PC-3 (cell line): Measurements from ENCODE around the gene ZGRF1. TPM values are rescaled to one million over a fixed set of nuclear protein-coding genes. Genes with fewer than 3 reads are reported as not detected.

Experiments
- ATAC-seq: fragments of 200-7000 bp; cut with Tn5 transposase; 2 replicates; pipeline ENCODE4 v1.9.1; 2020; ENCODE audit warnings: mild to moderate bottlenecking, moderate library complexity
- BruUV-seq: library from RNA; stranded (reverse); fragments of 400-500 nt; replicated peaks from 2 replicates; lab custom pipeline; 2021; lab: Mats Ljungman, UMichigan
- CTCF ChIA-PET: fragments of 300-600 bp; sonication (Branson Sonifier 250); formaldehyde crosslinking; loops from one replicate; lab custom pipeline; 2022; ENCODE audit warnings: antibody characterized with exemption; lab: Charles Lee
- POLR2A ChIA-PET: fragments of 300-600 bp; sonication (Branson Sonifier 250); formaldehyde crosslinking; loops from one replicate; lab custom pipeline; 2022; ENCODE audit warnings: antibody characterized with exemption; ENCODE audit not compliant: unreplicated experiment; lab: Charles Lee
- DNase-seq: peaks from one replicate; pipeline ENCODE4 v3.0.0-alpha.2; 2015
- H2AFZ ChIP-seq: fragments of 300-600 bp; sonication (generic); 2 replicates; pipeline ENCODE4 v1.6.0; 2016; ENCODE audit warnings: antibody characterized with exemption, low read length
- H3F3A ChIP-seq: fragments of 300-600 bp; sonication (generic); one replicate; pipeline ENCODE4 v1.6.0; 2017; ENCODE audit warnings: antibody characterized with exemption, low read length, control low read depth, mild to moderate bottlenecking; ENCODE audit not compliant: unreplicated experiment
- H3K27ac ChIP-seq: fragments of 300-600 bp; sonication (generic); 2 replicates; pipeline ENCODE4 v1.5.1; 2016; ENCODE audit warnings: mild to moderate bottlenecking, low read length
- H3K27me3 ChIP-seq: fragments of 300-600 bp; sonication (generic); 2 replicates; pipeline ENCODE4 v1.6.1; 2016; ENCODE audit warnings: low read length, mixed read lengths
- H3K36me3 ChIP-seq: fragments of 300-600 bp; sonication (generic); 2 replicates; pipeline ENCODE4 v1.6.1; 2016; ENCODE audit warnings: low read depth, mixed run types, low read length, mixed read lengths
- H3K4me1 ChIP-seq: fragments of 300-600 bp; sonication (generic); 2 replicates; pipeline ENCODE4 v1.5.1; 2016; ENCODE audit warnings: low read length; ENCODE audit not compliant: insufficient read depth
- H3K4me2 ChIP-seq: fragments of 300-600 bp; sonication (generic); 2 replicates; pipeline ENCODE4 v1.6.0; 2016; ENCODE audit warnings: low read length
- H3K4me3 ChIP-seq: fragments of 300-600 bp; sonication (generic); 2 replicates; pipeline ENCODE4 v1.5.1; 2016; ENCODE audit warnings: mild to moderate bottlenecking, low read length, mixed read lengths
- H3K79me2 ChIP-seq: fragments of 300-600 bp; sonication (generic); 2 replicates; pipeline ENCODE4 v1.6.1; 2017; ENCODE audit warnings: low read length, mixed read lengths
- H3K9ac ChIP-seq: fragments of 300-600 bp; sonication (generic); 2 replicates; pipeline ENCODE4 v1.6.0; 2016; ENCODE audit warnings: mild to moderate bottlenecking, low read length
- H3K9me2 ChIP-seq: fragments of 300-600 bp; sonication (generic); replicated peaks from 2 replicates; pipeline ENCODE4 v1.6.1; 2016; ENCODE audit warnings: mixed run types, low read length, mixed read lengths
- H3K9me3 ChIP-seq: fragments of 300-600 bp; sonication (generic); 2 replicates; pipeline ENCODE4 v1.6.1; 2016; ENCODE audit warnings: low read length, mixed read lengths
- H4K20me1 ChIP-seq: fragments of 300-600 bp; sonication (generic); 2 replicates; pipeline ENCODE4 v1.6.1; 2016; ENCODE audit warnings: low read length, mixed read lengths
- EZH2 ChIP-seq: fragments of 300-600 bp; sonication (generic); IDR thresholded peaks from one replicate; pipeline ENCODE4 v1.6.1; 2017; ENCODE audit warnings: antibody characterized with exemption, mild to moderate bottlenecking, low read length; ENCODE audit not compliant: unreplicated experiment
- EZH2phosphoT487 ChIP-seq: fragments of 300-600 bp; sonication (generic); IDR thresholded peaks from 2 replicates; pipeline ENCODE4 v1.6.1; 2018; ENCODE audit warnings: mild to moderate bottlenecking, antibody characterized with exemption, low read length, borderline replicate concordance
- intact Hi-C: fragments of 100-400 bp; cut with micrococcal nuclease; formaldehyde crosslinking; loops from 2 replicates; pipeline ENCODE4 v1.9.0; 2023
- total RNA-seq: library from RNA; depleted of rRNA; stranded (reverse); fragments of >200 nt; gene quantifications from 2 replicates; pipeline ENCODE4 v1.2.3, GENCODE V29; 2014
- TF ChIP-seq, protein P1 (sequence below): fragments of 300-600 bp; sonication (generic); conservative IDR thresholded peaks from 2 replicates; pipeline ENCODE4 v1.5.1; 2017; ENCODE audit warnings: antibody characterized with exemption, low read depth, mild to moderate bottlenecking, low read length

ZGRF1 gene
- total RNA-seq, 1 experiment from 2014 or later: 7.3 TPM

DNA sequence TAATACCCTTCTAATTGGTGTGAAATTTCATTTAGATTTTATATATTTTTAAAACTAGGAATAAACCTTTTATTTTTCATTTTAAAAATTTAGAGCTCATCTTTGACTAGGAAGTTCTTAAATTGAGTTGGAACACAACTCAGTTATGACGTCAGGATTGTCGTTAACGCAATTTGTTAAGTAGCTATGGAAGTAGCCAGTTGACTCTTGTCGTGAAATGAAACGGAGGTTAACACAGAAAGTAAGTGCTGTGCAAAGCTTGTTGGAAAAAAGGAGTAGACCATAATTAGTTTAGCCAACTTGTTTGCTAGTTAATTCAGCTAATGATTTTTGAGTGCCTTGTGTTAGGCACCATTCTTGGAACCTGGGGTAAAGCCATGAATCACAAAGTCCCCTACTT lies 18.6 kb upstream of the ZGRF1 start:
- peaks cover 4% of the 10 kb centered on the region for H3K36me3 ChIP-seq
- H4K20me1 ChIP-seq: no peaks in the 10 kb centered on the region
- no peak for ATAC-seq
- TF ChIP-seq EZH2 (no peak), EZH2phosphoT487 (no peak)
- TF ChIP-seq, protein P1, sequence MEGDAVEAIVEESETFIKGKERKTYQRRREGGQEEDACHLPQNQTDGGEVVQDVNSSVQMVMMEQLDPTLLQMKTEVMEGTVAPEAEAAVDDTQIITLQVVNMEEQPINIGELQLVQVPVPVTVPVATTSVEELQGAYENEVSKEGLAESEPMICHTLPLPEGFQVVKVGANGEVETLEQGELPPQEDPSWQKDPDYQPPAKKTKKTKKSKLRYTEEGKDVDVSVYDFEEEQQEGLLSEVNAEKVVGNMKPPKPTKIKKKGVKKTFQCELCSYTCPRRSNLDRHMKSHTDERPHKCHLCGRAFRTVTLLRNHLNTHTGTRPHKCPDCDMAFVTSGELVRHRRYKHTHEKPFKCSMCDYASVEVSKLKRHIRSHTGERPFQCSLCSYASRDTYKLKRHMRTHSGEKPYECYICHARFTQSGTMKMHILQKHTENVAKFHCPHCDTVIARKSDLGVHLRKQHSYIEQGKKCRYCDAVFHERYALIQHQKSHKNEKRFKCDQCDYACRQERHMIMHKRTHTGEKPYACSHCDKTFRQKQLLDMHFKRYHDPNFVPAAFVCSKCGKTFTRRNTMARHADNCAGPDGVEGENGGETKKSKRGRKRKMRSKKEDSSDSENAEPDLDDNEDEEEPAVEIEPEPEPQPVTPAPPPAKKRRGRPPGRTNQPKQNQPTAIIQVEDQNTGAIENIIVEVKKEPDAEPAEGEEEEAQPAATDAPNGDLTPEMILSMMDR: no peak
- no peak overlapping the region for H2AFZ ChIP-seq
- H3K27ac ChIP-seq: no peak overlapping the region
- H3K9ac ChIP-seq: no peak overlapping the region
- ChIA-PET POLR2A (no interaction called here), CTCF (no interaction called here)
- H3K4me1 ChIP-seq: no peaks in the 10 kb centered on the region
- no peaks in the 10 kb centered on the region for H3F3A ChIP-seq
- DNase-seq: no peak
- no TSS peak for BruUV-seq
- H3K4me2 ChIP-seq: no peak overlapping the region
- H3K9me2 ChIP-seq: no peaks in the 10 kb centered on the region
- H3K9me3 ChIP-seq: no peaks in the 10 kb centered on the region
- intact Hi-C loops: no loop called here
- no peak overlapping the region for H3K4me3 ChIP-seq
- H3K27me3 ChIP-seq: no peaks in the 10 kb centered on the region
- H3K79me2 ChIP-seq: no peaks in the 10 kb centered on the region

DNA sequence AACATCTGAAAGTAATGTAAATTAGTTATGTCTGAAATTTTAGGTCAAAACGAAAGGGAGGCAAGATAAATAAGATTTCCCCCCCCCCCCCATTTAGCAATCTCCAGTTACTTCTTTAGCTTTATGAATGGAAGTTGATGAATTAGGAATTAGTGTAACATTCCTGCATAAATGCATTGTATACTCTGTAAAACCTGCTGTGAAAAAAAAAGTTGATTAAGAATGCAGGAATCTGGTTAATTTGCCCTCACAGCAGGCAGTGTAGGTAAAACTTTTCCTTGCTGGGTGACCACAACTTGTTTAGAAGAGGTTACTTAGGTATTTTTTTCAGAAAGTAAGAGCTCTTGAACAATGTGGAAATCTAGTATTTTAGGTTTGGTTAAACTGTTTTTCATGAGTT lies 15.5 kb upstream of the ZGRF1 start:
- Histone ChIP-seq H3K9ac (no peak overlapping the region), H3K36me3 (peaks cover 7% of the 10 kb centered on the region), H3K27me3 (no peaks in the 10 kb centered on the region), H3K4me1 (no peaks in the 10 kb centered on the region), H2AFZ (no peak overlapping the region), H3K79me2 (no peaks in the 10 kb centered on the region), H3K9me3 (no peaks in the 10 kb centered on the region), H4K20me1 (no peaks in the 10 kb centered on the region), H3K4me2 (no peak overlapping the region), H3K4me3 (no peak overlapping the region), H3K9me2 (no peaks in the 10 kb centered on the region), H3F3A (no peaks in the 10 kb centered on the region), H3K27ac (no peak overlapping the region)
- DNase-seq (no peak), ATAC-seq (no peak)
- no TSS peak for BruUV-seq
- CTCF ChIA-PET: no interaction called here
- intact Hi-C loops: no loop called here
- POLR2A ChIA-PET: no interaction called here
- TF ChIP-seq EZH2phosphoT487 (no peak), EZH2 (no peak)
- TF ChIP-seq, protein P1: no peak

DNA sequence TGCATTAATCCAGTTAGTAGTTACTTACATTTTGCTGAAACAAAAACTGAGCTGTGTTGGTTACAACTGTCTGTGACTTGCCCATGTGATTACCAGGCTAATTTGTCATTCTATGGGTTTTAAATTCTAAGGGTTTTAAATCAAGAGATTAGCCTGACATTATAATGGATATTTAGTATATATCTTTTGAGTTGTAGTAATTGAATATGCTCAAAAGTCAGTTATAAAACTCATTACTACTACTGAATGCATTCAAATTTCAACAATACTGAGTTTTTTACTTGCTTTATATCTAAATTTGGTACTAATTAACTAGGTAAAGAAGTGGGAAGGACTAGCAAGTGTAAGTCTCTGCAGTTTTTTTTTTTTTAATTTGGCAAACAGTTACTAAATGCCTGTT lies 14.9 kb upstream of the ZGRF1 start:
- Histone ChIP-seq H3K27me3 (no peaks in the 10 kb centered on the region), H3K27ac (no peak overlapping the region), H3K9me2 (no peaks in the 10 kb centered on the region), H3K4me1 (no peaks in the 10 kb centered on the region), H3K4me3 (no peak overlapping the region), H3F3A (no peaks in the 10 kb centered on the region), H3K79me2 (no peaks in the 10 kb centered on the region), H4K20me1 (no peaks in the 10 kb centered on the region), H3K9me3 (no peaks in the 10 kb centered on the region), H3K9ac (no peak overlapping the region), H3K4me2 (no peak overlapping the region), H2AFZ (no peak overlapping the region), H3K36me3 (peaks cover 9% of the 10 kb centered on the region)
- TF ChIP-seq, protein P1: no peak
- TF ChIP-seq EZH2: no peak
- TF ChIP-seq EZH2phosphoT487: no peak
- ATAC-seq: no peak
- no peak for DNase-seq
- ChIA-PET POLR2A (no interaction called here), CTCF (no interaction called here)
- BruUV-seq: no TSS peak
- intact Hi-C loops: no loop called here
